HG02610 (cell line): ENCODE data around the gene GARIN5B.
A peak's percentile ranks its signal among the peaks of the same experiment; 100 is the strongest.
"Not testable (repeated sequence)": the region's sequence is repeated elsewhere in the genome, so short reads cannot be mapped to it uniquely, and the experiment has no call there.

Source experiments
- ATAC-seq: cut with Tn5 transposase; IDR thresholded peaks from one replicate; pipeline ENCODE4 v1.9.1; 2021; ENCODE audit warnings: mild to moderate bottlenecking, moderate library complexity; ENCODE audit not compliant: unreplicated experiment

Gene GARIN5B

GRCh38 chr19:55362990-55363716 is at the start of gene GARIN5B:
Gene GARIN5B (minus strand): TSS chr19:55363260. CDS start chr19:55363066, 194 bp downstream.
- ATAC-seq = no peak

GRCh38 chr19:55410168-55410567 is 47.1 kb upstream of the GARIN5B start:
- no peak for ATAC-seq

GRCh38 chr19:55409179-55409578 is 46.1 kb upstream of the GARIN5B start:
- not testable (repeated sequence) for ATAC-seq

GRCh38 chr19:55408533-55408872 is 45.4 kb upstream of the GARIN5B start:
- no peak for ATAC-seq

GRCh38 chr19:55407800-55408532 is 44.9 kb upstream of the GARIN5B start:
- peak; percentile 88 for ATAC-seq

GRCh38 chr19:55407550-55407799 is 44.4 kb upstream of the GARIN5B start, which contains the start of gene UBE2S:
Gene UBE2S (minus strand): TSS chr19:55407788. CDS start chr19:55407589, 199 bp downstream.
- peak; percentile 9 for ATAC-seq

- ATAC-seq = peak; percentile 1
Measured at GRCh38 chr19:55406826-55407549, 43.9 kb upstream of the GARIN5B start.

GRCh38 chr19:55406091-55406825 is 43.2 kb upstream of the GARIN5B start:
- no peak for ATAC-seq

GRCh38 chr19:55405638-55406037 is 42.6 kb upstream of the GARIN5B start:
- ATAC-seq = no peak

GRCh38 chr19:55402509-55402908 is 39.4 kb upstream of the GARIN5B start:
- ATAC-seq = no peak

- ATAC-seq = not testable (repeated sequence)
Measured at GRCh38 chr19:55401390-55401789, 38.3 kb upstream of the GARIN5B start.

GRCh38 chr19:55400281-55401087 is 37.4 kb upstream of the GARIN5B start:
- no peak for ATAC-seq

GRCh38 chr19:55398200-55398925 is 35.3 kb upstream of the GARIN5B start:
- ATAC-seq = no peak

- no peak for ATAC-seq
Measured at GRCh38 chr19:55392820-55393761, 30.0 kb upstream of the GARIN5B start.

- ATAC-seq = no peak
Measured at GRCh38 chr19:55391702-55392615, 28.9 kb upstream of the GARIN5B start.

- ATAC-seq = no peak
Measured at GRCh38 chr19:55391191-55391670, 28.2 kb upstream of the GARIN5B start.

GRCh38 chr19:55390461-55390880 is 27.4 kb upstream of the GARIN5B start:
- no peak for ATAC-seq
